Activated T-cell treated with anti-CD3 and anti-CD28 coated beads, Interleukin-2, amount 50 U/mL, for 48 hours (primary cell): ENCODE data around the gene CALCB.
A peak's percentile ranks its signal among the peaks of the same experiment; 100 is the strongest.

Experiments
- DNase-seq, 2 experiments: peaks; one replicate each; pipeline ENCODE4 v3.0.0-alpha.2; 2020

The CALCB gene

DNA sequence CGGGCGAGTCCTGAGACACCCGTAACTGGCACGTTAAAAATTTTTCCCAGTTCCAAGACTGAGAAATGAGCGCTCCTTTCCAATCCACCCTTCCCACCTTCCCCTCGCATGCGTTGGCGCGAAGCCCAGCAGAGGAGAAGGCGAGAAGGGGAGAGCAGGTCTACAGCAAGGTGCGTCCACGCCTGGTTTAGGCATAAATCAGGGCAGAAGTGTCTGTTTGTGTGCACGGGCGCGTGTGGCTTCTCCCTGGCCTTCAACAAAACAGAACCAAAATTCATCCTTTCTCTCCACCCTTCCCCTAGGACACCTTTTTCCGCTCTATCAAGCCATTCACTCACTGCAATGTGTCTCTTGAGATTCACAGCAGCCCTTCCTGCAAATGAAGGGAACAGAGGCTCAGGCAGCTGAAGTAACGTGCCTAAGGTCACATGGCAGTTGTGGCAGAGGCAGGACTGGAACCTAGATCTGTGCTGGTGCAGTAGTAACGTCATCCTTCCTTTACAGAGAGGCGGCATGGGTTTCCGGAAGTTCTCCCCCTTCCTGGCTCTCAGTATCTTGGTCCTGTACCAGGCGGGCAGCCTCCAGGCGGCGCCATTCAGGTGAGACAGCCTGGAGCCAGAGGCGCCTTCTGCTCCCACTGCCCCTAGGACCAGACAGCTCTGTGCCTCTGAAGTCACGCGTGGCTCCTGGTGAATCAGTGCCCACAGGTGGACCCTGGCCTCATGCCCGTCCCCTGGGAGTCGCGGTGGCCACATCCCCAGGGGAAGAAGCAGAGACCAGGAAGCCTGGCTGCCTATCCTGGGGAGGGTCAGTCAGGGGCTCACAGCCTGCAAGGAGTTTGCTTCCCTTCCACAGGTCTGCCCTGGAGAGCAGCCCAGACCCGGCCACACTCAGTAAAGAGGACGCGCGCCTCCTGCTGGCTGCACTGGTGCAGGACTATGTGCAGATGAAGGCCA is 1.1 kb downstream of the CALCB start:
- DNase-seq, result peak; percentile 95 to 96

DNA sequence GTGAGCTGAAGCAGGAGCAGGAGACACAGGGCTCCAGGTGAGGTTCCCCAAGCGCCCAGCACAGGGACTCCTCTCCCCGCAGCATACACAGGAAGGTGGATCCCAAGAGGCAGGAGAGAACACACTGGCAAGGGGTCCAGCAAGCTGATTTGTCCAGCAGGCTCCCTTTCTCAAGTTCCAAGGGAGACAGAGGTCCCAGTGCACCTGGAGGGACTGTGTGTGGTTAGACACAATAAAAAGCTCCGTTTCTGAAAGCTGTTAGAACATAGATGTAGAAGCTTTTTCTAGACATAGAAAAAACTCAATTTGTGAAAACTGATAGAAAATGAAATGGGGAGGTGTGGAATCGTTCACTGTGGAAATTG is 1.8 kb downstream of the CALCB start:
- DNase-seq, result no peak

DNA sequence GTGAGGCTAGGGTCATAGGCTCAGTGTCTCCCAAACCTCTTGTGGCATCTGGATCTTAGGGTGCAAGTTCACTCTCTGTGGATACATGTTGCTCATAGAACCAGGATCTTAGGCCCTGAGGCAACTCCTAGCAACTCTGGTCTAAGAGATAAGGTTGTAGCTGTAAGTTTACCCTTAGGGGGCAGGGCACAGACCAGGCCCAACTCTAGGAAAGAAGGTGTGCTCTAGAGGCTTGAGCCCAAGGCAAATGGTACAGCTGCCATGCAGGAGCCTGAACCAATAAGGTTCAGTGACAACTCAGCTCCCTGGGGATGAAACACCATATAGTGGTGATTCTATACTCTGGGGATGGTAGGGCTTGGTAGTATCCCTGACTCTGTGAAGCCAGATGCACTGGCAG is 17.8 kb downstream of the CALCB start:
- DNase-seq, result no peak

DNA sequence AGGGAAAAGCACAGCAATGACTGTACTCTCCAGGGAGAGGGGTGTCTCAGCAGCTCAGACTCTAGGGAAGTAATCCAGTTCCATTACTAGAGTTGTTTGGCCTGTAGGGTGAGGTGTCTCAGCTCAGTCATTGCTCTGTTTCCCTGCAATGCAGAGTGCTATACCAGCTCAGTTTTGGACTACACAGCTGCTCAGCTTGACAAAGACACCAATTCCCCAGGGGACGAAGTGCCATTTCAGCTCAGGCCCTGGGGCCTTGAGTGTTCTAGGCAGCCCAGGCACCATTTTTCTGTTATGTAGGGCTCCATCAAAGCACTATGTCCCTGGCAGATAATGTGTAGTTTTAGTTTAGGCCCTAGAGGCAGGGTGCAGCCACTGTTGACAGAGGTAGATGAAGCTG is 18.2 kb downstream of the CALCB start:
- no peak for DNase-seq

DNA sequence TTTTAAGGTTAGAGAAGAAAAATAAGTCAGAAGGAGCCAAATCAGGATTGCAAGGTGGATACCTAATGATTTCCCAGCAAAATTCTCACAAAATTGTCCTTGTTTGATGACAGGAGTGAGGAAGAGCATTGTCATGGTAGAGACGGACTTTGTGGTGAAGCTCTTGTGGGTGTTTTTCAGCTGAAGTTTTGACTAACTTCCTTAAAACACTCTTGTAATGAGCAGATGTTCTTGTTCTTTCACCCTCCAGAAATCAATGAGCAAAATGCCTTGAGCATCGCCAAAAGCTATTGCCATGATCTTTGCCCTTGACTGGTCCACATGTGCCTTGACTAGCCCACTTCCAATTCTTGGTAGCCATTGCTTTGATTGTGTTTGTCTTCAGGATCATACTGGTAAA is 20.0 kb downstream of the CALCB start:
- DNase-seq, result no peak

DNA sequence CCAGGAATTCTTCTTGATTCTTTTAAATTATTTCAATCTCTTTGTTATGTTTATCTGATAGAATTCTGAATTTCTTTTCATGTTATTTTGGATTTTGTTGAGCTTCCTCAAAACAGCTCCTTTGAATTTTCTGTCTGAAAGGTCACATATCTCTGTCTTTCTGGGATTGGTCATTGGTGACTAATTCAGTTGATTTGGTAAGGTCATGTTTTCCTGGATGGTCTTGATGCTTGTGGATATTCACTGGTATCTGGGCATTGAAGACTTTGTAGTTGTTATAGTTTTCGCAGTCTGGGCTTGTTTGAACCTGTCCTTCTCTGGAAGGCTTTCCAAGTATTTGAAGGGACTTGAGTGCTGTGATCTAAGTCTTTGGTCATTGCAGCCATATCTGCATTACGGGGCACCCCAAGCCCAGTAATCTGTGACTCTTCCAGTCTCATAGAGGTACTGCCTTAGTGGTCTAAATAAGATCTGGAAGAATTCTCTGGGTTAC is 22.4 kb downstream of the CALCB start:
- DNase-seq, result no peak

DNA sequence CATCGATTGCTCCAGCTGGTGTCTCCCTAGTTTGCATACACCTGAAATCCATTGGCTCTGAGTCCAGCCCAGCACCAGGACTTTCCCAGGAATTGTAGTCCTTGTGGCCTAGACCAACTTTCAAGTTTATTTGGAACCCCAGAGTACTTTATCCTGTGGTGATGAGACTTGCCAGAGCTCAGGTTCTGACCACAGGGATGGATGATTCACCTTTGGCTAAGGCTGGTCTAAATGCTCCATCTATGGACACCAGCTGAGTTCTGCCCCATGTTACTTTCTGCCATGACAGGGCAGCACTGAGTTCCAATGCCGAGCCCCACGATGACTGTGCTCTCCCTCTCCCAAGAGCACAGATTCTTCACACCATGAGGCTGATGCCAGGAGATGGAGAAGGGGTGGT is 24.0 kb downstream of the CALCB start:
- no peak for DNase-seq

DNA sequence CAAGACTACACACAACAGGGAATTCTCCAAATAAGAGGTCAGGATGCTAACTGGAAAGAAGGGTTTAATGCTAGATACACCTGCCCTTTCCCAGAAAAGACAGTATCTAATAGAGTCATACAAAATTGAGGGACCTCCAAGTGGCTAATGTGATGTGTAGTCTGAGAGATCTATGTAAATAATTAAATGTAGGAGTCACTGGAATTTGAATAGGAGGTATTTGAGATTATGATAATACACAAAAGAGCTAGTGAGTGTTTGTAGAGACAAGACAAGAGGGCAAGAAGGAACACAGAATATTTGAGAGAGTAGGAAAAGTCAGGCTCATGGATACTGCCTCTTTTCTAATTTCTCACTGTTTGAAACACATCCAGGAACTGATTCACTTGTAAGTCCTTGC is 25.9 kb downstream of the CALCB start:
- DNase-seq, result no peak

DNA sequence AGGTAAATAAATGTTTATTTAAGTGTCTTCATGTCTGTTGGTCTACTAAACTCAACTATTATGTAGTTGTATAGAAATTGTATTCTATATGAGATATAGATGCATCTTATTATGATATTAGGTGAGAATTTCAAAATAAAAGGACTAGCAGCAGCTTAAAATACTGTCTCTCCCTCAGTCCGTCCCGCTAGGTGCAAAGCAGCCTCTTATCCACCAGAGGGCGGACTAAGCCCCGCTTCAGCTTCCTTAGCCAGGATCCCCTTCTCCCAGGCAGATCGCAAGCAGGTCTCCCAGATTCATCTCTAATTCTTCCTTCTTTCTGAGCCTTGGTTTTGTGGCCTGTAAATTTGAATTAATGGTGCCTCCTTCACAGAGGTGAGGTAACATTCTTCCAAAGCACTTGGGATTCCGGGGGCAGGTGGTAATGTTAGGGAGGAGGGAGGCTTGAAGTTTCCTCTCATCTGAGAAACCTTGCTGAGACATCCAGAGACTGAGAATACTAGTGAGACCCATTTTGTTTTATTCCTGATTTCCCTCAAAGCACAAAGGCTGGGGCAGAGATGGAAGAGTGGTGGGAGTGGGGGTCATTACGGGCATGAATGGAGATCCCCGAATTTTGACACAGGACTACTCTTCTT is 27.8 kb downstream of the CALCB start:
- DNase-seq, result peak; percentile 66 to 69

DNA sequence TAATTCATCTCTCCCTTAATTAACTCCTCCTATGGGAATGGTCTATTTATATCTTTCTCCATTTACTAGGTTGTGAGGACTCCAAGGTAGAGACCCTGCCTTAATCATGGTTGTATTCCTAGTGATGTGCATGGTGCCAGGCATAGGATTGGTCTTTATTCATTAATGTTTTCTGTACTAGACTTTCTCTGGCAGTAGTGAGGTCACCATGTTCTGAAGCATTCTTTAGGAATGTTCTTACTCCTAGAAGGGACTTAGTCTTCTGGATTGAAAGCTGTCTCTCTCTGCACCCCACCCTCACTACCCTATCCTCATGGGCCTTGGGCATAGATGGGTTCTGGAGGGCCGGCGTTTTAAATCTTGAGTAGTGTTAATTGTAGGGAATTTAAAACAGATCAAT is 30.8 kb downstream of the CALCB start:
- DNase-seq, result no peak

DNA sequence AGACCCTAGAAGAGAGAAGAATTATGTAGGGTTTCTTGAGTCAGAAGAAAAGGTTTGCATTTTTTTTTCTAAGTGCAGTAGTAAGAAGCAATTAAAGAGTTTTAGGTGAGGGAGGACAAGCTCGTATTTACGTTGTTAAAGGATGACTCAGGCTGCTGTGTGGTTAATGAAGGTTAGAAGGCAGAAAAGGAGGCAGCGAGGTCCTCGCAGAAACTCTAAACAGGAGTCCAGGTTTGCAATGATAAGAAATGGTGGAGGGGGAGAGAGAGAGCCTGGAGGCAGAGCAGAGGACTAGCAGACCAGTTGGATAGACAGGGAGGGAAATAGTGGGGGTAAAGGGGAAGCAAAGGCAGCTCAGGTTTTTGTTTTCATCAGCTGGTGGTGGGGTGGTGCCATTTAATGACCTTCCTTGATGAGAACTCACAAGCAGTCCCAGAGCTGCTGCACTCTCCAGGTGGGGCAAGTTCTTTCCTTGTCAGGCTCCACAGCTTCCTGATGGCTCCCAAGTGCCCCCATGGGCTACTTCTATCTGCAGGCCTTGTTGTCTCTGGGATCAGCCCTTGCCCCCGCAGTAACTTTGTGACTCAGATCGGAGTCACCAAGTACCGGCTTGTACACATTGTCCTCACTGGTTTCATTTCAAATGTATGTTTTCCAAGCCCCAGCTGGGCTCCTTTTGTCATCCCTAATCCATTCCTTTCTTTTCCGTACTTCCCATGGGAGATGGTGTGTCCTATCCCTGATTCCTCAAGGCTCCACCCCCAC is 33.0 kb downstream of the CALCB start:
- no peak for DNase-seq

DNA sequence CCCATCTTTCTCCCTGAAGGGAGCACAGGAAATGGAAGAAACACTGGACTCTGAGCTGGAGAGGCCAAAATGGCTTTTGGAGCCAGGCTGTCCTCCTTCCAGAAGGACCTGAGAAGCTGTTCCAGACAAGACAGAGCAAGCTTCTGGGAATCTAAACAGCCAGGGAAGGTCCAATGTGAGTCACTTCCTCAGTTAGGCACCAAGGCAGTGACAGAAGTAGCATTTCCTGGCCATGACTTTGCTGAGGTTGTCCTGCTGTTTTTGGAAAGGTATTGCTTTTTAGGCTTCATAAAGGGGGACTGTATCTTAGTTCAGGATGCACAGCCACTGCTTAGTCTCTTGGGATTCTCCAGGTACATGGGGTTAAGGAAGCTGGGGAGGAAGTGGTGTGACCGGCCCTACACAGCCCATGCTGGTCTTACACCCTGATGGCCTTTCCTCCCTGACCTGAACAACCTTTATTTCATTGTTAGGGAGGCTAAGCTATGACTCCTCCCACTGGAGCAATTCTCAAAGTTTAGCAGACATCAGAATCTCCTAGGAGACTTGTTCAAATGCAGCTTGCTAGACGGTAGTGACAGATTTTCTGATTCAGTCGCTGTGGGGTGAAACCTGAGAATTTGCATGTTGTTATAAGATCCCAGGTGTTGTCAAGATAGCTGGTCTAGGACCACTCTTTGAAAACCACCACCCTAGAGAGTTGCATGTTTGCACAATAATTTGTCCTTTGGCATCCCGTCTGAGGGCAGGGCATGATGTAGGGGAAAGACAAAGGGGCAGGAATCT is 34.5 kb downstream of the CALCB start:
- DNase-seq, result no peak

DNA sequence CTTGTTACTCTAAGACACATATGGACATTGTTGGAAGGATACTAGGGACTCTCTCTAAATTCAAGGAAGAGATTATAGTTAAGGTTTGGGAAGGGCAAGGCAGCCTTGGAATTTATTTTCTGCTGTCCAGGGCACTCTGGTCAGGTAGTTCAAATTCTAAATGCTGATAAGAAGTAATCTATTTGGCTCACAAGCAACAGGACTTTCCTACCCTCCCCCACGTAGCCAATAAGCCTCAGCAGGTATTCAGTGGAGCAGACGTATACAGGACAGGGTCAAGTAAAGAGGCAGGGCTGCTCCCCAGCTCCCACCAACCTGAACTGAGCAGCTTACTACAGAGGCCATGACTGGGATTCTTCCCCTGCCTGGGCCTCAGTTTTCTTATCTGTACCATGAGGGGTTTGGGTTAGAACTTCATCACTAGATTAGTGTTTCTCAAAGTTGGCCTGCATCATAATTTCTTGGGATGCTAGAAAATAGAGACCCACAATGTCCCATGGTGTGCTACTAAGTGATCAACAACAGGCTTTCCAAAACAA is 35.3 kb downstream of the CALCB start:
- no peak for DNase-seq

DNA sequence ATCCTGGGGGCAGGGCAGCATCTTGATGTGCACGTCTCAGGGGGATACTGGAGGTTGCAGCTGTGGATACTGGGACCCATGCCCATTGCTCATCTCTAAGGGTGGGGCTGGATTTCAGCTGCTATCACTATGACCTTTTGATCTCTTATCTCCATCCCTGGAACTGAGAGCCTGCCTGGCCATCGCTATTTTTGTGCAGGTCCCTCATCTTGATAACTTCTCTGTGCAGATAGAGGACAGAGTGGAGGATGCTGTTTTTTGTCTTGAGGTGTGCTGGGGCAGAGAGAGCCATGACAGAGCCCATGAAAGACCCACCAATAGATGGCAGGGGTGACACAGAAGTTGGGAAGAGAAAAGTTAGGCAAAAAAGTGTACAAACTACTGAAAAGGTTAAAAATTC is 36.2 kb downstream of the CALCB start:
- no peak for DNase-seq

DNA sequence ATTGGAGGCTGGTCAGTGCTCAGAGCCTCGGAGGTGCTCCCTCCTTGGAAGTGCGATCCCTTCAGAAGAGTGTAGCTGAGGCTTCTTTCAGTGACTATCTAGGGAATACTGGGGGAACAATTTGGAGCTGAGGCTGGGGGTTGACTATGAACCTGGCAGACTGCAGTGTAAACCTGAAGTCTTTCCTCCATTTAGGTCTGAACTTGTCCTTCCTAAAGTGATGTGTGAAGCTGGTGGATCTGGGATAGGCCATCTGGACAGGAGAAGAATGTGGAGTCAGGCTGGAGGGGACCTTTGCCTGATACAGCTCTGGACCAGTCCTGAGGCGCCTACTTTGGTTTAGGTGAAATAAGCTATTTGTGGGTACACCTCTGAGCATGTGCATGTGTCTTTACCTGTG is 37.8 kb downstream of the CALCB start:
- DNase-seq, result no peak

DNA sequence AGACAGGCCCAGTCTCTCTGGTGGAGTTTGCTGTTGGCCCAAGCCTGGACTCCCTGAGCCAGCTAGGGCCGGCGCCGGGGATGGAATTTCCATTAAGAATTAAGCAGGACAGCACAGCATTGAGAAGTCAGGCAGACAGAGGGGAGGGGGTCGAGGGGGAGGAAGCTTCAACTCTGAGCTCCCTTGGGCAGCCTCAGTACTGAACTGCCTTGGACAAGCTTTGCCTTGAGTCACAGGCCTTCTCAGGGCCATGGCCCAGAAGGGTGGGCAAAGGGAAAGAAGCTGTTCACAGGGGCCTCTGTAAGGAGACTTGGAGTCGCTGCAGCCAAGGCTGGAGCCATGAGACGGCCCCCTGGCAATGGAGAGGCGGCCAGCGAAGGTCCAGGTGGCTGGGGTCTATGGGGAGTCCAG is 38.7 kb downstream of the CALCB start:
- no peak for DNase-seq

DNA sequence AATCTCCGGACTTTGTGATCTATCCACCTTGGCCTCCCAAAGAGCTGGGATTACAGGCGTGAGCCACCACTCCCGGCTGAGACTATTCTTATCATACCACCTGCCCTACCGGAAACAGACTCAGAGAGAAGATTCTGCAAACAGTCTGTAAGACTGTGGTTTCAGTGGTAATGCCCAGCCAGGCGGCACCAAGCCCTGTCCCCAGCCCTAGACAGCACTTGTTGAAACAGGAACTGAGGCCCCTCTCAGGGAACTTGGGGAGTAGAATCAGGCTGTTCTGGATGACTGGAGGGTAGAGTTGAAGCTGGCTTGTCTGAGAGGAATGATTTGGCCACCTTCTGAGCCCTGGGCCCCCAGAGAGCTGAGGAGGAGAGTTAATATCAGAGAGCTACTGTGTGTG is 40.0 kb downstream of the CALCB start:
- no peak for DNase-seq

DNA sequence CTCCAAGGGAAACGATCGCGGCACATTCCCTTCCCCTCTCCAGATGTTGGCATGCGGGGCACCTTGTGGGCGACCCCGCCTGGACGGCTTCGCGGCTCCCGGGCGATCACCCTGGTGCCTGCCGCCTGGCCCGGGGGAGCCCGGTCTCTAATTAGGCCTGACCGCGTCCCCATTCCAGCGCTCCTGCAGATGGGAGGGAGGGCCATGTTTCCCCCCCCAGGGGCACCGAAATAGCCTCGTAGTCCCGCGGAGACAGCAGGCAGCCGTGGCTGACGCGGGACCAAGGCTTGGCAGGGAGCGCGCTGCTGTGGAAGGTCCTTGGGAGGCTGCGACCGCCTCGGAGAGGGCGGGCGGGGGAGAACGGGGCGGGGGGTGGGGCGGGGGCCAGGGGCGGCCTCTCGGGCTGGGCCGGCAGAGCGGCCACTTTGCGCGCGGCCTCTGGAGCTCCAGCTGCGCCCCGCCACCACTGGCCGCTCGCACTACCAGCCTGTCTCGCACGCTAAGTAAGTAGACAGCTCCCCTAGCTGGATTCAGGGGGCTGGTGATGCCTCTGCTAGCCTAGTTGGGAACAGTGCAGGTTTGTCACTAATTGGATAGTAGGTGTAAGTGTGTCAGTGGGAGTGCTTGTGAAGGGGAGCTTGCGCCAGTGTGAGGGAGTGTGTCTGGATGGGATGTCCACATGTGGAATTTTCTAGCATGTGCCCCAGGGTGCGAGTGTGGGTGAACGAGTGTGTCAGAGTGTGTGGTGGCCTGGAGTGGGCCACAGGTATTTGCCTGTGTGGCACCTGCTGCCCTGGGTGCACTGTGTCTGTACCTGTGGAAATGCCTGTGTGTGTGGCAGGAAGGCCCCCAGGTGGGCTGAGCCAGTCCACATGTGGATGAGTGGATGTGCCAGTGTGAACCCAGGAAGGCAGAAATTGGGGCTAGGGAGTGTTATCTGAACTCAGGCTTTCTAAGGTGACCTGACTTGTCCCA is 41.4 kb downstream of the CALCB start, which contains the start of gene INSC:
Gene INSC, plus strand, starts transcription at position 423 of the 975 bp plus-strand sequence. CDS start 34,252 bp downstream, outside the sequence.
- no peak for DNase-seq

DNA sequence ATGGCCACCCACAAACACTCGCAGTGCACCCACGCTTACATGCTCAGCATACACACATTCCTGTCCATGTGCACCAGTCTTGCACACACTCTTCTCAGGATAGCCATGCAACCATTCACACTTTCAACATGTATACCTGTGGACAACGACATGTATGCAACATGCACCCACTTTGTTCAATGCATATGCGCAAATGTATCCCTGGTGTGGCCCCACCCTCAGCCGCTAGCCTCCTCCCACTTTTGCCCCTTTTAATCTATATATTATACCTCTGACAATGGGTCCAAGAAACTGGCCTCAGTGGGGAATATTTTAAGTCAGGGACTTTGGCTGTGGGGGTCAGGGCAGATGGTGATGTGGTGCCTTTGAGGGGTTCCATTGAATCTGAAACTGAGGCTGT is 42.3 kb downstream of the CALCB start:
- DNase-seq, result no peak

DNA sequence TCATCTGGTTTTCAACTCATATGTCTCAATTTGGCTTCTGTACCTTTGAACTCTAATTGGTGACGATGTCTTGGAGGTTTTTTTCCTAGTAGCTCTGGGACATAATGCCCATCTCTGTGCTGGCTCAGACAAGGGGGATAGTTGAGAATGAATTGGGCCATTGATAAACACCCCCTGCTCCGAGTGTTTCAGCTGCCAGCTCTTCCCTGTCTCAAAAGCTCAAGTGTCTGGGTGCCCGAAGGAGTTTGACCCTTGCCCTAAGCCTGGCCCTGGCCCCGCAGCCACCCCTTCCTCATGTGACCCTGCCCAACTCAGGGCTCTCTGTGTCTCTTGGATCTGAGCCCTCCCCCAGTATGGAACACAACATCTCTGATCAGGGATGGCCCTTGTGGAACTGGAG is 44.4 kb downstream of the CALCB start:
- DNase-seq, result no peak

DNA sequence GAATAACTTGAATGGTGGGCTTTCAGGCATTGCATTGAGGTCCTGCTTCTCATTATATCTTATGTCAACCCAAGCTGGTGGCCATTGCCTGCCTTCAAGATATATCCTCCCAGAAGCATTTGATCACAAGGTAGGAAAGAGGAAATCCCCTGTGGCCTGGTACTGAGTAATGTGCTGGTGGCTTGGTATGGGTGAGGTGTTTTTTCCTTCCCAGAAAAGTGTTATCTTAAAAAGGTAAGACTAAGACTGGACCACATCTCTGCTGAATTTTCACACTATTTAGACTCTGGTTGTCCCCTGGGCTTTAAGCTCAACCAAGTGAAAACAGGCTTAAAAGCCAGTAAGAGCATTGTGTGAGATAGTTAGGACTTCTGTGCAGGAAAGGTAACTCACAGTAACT is 45.0 kb downstream of the CALCB start:
- DNase-seq, result no peak
